Measurements from ENCODE around the gene FRMPD4.

DNA sequence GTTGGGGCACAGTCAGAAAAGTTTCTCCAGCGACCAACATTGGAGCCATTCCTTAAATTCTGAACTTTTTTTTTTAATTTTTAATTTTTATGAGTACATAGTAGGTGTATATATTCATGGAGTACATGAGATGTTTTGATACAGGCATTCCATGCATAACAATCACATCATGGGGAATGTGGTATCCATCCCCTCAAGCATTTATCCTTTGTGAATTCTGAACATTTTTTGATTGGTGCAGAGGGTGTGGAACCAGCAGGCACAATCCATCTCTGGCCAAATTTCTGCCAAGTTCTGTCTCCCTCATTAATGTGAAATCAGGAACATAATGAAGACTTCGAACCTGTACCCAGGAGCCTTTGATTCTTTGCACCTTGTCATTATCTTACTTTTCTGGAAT lies 267.0 kb downstream of the FRMPD4 start:
- TF ChIP-seq, protein P1, sequence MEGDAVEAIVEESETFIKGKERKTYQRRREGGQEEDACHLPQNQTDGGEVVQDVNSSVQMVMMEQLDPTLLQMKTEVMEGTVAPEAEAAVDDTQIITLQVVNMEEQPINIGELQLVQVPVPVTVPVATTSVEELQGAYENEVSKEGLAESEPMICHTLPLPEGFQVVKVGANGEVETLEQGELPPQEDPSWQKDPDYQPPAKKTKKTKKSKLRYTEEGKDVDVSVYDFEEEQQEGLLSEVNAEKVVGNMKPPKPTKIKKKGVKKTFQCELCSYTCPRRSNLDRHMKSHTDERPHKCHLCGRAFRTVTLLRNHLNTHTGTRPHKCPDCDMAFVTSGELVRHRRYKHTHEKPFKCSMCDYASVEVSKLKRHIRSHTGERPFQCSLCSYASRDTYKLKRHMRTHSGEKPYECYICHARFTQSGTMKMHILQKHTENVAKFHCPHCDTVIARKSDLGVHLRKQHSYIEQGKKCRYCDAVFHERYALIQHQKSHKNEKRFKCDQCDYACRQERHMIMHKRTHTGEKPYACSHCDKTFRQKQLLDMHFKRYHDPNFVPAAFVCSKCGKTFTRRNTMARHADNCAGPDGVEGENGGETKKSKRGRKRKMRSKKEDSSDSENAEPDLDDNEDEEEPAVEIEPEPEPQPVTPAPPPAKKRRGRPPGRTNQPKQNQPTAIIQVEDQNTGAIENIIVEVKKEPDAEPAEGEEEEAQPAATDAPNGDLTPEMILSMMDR (IDR thresholded peaks at IDR 0.05; ENCODE audit: extremely low read depth in 1 of 2, insufficient read depth in 1 of 2, low read depth in 1 of 2, low read length in 2 of 2) = no peak
- TF ChIP-seq POLR2A (IDR thresholded peaks at IDR 0.05; ENCODE audit: low read depth, low read length) (no peak), EZH2 (IDR thresholded peaks at IDR 0.05; ENCODE audit: borderline replicate concordance, low read depth, low read length, severe bottlenecking) (no peak)
- TF ChIP-seq, protein P2, sequence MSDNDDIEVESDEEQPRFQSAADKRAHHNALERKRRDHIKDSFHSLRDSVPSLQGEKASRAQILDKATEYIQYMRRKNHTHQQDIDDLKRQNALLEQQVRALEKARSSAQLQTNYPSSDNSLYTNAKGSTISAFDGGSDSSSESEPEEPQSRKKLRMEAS (IDR thresholded peaks at IDR 0.05; ENCODE audit: insufficient read depth, insufficient read length) = no peak
